GM19025 (cell line): ENCODE measurements around the gene MSX2.
"Not testable (repeated sequence)": the region's sequence is repeated elsewhere in the genome, so short reads cannot be mapped to it uniquely, and the experiment has no call there.

Source experiments
- ATAC-seq: cut with Tn5 transposase; IDR thresholded peaks from one replicate; pipeline ENCODE4 v1.9.1; 2021; ENCODE audit warnings: mild to moderate bottlenecking, low read depth, moderate library complexity; ENCODE audit not compliant: unreplicated experiment

MSX2 gene

DNA sequence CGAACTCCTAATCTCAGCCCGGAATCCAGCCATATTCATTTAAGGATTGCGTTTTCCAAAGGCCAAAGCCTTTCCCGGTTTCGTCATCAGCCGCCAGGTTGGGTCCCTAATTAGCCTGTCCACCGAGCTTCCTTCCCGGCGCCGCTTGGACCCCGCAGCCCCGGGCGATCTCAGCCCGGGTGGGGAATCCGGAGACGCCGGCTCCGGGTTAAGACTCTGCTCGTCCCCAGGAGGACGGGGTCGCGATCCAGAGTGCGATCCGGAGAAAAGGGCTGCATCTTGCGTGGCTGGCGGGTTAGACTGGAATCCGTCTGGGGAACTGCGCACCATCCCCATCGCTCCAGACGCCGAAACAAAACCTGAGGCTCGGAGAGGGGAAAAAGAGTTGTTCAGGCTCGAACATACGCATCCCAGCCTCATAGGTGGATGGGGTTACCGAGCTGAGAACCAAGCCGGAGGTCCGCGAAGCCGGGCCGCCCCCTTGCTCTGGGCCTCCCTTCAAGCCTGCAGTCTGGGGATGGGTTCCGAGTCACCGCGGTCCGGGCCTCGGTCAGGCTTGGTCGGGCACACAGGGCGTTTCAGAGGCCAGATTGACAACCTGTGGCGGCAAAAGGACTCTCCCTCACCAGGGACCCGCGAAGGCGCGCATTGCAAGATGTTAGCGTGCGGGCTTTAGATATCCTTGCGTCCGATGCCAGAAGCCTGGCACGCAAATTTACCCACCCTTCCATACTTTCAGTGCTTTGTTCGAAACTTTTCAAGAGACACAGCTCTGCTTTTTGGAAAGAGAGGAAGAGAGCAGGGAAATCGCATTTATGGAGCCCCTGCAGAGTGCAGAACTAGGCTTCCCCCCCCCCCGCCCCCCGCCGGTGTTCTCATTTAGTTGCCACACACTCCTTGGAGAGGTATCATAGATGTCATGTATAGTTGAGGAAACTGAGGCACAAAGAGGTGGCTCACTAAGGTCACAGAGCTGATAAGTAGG lies 7.9 kb downstream of the MSX2 start:
- ATAC-seq: no peak

DNA sequence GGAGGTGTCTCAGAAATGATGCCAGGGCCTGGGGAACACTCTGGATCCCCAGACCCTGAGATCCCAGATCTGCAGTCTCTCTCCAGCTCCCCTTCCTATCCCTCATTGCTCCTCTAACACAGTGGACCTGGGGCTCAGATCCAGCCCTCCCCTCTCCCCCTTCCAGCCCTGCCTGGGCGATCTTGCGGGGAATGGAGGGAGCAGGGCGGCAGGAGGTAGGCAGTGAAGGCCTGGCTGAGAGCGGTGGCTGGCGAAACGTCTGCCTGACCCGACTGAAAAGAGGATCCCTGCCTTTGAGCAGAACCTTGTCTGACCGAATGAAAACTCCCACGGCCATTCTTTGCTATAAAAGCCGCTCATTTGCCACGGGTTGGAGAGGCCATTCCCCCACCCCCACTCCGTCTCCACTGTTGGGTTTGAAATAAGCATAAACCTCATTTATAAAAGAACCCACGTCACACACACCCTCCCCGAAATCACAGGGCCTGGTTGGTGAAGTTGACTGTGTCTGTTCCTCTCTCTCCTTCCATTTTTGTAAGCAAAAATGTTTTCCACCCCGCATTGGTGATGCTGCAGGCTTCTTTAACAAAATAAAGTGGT lies 8.8 kb downstream of the MSX2 start:
- ATAC-seq: no peak

DNA sequence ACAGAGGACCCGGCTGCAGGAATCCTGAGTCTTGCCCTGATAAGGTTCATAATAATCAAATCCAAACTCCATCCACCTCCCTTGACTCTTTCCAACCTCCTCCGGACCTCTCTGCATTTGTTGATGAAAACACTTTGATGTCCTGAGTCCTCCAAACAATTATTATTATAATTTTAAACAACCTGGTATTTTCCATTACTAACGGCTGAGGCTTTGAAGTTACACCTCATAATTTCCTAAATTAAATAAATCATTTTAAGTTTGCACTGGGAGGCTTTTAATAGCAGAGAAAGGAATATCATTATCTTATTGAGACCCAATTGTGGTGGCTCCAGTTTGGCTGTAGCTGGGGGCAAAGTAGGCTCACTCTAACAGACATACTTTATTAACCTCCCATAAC lies 9.5 kb downstream of the MSX2 start:
- ATAC-seq: no peak

DNA sequence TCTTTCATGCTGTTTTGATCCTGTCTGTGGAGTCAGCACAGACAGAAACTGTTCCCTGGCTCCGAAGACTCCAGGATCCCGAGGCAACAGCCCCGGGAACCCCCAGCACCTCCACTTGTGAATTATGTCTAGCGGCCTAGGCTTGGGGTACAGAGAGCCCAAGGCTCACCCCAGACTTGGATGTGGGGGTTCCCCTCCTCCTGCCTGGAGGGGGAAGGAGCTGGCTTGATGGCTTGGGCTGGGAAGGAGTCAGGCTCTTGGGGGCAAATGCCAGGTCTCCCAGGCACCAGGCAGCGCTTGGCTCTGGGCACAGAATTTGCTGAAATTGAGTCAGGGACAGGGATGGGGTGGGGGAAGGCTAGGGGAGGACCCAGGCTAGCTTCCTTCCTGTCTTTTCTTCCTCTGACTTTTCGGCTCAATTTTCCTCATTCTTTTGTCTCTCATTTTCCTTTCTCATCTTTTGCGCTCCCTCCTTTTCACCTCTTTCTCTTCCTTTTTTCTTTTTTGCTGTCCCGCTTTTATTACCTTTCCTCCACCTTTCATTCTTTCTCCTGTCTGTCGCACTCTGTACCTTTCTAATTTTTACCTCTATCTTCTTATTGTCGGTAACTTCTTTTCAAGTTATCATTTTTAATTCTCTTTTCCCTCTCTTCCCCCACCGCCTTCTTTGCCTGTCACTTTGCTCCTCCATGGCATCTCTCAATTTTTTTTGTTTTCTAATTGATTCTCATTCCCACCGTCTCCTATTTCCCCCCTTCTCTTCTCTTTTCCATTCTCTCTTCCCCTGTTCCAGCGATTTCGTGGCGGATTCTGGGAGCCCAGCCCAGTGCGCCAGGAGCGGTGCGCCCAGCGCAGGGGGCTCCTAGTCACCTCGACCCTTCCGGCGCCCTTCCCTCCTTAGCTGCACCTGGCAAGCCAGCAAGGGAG lies 10.5 kb downstream of the MSX2 start:
- no peak for ATAC-seq

DNA sequence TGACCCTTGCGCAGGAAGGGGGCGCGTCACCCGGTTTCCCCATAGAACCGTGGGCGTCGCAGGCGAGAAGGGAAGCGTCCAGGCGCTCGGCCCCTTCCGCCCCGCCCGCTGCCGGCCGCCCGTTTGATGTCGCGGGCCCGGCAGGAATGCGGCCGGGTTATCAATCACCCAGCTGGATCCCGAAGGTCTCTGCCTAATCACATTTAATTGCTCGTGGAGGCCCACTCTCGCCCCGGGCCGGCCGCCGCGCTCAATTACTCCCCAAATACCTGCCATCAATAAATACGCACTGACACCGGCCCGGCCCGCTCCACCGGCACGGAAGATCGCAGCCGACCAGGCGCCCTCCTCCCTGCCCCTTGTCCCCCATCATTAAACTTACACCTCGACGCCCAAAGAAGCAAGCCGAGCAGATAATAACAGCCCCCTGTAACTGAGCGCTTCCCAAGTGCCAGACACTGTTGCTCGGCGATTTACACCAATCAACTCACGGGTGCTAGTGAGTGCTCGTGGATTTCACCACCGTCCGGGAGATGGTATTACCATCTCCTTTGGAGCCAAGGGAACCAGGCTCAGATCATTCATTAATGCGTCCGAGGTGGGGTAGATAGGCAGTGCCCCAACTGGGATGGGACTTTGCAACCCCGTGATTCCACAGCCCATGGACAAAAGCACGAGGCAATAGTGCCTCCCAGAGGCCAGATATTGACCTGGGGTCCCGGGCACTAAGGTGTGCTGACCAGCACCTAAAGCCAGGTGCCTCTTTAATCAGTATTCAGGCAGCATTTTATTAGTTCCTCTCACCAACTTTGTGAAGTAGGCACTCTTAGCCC lies 11.3 kb downstream of the MSX2 start:
- ATAC-seq: no peak

DNA sequence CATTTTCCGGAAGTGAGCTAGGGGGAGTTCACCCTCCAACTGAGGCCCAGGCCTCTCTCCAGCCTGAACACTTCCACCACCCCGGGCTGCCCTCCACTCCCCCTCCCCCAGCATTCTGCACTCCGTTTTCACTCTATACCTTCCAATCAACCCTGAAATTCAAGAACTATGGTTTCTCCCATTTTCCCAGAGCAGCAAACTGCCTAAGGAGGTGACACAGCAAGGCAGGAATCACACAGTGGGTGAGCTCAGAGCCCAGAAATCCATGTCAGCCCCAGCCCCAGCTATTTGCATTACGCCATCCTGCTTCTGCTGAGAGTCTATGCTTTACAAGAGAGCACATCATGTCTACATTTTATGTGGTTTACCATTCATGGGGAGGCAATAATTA lies 11.9 kb downstream of the MSX2 start:
- ATAC-seq: no peak

DNA sequence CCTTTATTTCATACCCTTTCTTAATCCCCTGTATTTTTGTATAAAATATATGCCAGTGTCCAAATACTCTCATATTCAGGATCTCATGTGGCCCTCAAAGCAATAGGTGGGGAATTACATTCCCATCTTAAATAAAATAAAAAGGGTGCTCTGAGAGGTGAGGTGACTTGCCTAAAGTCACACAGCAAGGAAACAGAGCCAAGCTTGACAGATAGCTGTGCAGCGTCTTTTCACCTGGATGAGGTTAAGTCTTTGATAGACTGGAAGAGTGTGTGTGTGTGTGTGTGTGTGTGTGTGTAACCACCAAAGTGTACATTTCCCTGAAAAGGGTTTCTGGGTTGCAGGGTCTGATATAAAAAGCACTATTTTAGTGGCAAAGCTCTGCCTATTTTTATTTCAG lies 12.4 kb downstream of the MSX2 start:
- ATAC-seq: no peak

DNA sequence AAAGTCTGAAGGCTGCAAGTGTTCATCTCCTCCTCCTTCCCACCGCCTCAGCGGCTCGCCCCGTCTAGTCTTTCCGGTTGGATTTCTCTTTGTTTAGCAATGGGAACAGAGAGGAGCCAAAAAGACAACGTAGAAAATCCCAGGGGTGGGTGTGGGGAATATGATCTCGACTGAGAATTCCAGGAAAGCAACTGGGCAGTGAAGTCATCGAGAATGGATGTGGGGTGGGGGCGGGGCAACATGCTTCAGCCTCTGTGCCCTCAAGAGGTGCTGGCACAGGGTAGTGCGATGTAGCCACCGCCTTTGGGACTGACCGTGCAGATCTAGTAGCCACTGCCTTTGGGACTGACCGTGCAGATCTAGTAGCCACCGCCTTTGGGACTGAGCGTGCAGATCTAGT lies 12.9 kb downstream of the MSX2 start:
- ATAC-seq: no peak

DNA sequence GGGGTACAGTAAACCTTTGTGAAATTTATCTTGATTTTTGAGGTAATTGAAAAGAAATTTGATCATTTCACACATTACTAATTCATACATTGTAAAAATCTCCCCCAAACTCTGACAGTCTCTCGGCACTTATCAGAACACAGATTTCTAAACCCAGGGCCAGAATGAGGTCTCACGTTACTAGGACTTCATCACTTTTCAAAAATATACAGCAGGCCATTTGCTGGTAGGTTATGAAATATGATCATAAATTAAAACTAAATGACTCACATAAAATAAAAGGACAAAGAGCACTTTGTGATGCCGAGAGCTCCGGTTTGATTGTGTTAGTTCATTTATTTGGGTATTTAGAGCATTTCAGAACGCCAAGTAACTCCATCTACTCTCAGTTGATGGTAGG lies 17.0 kb downstream of the MSX2 start:
- ATAC-seq: no peak

DNA sequence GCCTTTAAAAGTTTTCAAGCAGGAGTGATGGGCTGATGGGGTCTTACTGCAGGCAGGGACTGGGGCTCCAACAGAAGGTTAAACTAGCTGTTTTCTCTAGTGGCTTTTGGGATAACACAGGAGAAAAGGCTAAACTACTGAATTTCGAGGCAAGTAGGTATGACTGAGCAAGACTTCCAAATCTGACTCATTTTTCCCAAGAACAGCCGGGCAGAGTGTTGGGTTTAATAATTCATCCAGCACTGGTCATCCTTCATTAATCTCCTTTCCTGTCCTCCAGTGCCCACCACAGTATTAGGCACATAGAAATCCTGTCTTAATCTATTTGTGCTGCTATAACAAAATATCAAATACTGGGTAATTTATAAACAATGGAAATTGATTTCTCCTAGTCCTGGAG lies 20.5 kb downstream of the MSX2 start:
- ATAC-seq: no peak

DNA sequence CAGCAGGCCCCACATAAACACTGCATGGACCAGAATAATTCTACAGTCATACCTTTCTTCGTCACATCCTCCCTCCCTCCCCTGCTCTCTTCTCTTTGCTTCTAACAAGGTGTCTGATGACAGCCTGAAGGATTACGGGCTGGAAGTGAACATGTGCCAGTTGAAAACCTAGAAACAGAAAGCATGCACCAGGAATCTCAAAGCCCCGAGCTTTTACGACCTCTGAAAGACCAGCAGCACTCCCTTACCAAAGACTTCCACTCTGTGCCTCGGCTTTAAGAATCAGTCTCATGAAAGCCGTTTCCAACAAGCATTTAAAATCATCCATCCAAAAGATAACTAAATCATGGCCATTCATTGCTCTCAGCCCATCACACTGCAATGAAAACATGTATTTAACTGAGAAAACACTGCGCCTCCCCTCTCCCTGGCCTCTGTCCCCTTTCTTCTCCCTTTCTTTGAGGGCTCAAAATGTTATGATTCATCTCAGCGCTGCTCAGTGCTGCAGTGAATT lies 21.3 kb downstream of the MSX2 start:
- no peak for ATAC-seq

DNA sequence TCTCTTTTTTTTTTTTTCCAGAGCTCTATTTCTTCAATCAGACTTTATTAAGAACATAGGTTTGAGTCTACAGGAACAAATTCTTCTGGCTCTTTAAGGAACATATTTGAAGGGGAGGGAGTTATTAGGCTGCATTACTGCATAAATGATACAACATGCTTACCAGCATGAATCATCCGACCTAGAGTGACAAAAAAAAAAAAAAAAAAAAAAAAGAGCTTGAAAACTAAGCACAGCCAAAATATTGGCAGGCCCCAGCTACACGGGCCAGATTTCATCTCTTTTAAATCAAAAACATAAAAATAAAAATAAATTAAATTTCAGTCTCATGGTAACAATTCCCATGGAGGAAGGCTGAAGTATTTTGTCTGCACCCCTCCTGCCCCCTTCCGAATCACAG lies 26.3 kb downstream of the MSX2 start:
- no peak for ATAC-seq

DNA sequence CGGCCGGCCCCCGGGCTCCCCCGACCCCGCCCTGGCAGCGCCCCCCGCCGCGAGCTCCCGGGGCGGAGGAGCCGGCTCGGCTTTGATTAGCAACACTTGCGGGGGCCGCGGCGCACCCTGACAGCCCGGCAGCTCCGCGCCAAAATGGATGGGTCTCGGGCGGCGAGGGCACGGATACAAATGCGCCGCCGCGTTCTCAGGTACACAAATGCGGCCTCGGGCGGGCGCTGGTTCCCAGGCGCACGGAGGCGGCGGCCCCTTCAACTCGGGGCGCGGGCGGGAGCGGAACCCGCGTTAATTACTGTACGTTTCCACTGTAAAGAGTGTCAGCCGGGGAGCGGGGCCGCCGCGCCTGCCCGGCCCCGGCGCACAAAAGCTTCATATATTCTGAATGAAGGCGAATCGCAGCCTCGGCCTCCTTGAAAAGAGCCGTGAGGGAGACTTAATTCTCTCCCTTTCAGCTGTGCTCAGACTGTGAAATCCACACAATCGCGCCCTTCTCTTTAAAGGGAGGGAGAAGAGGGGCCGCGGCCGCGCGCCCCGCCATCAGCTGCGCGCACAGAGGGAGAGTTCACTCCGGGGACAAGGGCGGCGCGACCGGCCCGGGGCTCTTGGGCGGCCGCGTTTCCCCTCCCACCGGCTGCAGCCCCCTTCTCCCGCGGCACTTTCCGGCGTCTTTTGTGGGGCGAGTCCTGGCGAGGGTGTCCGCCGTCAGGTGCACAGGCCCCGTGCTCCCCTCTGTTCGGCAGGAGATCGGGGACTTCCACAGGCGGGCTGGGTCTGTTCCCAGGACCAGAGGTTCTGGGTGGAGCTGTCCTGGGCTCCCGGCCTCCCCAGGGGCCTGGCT lies 27.0 kb downstream of the MSX2 start:
- no peak for ATAC-seq

DNA sequence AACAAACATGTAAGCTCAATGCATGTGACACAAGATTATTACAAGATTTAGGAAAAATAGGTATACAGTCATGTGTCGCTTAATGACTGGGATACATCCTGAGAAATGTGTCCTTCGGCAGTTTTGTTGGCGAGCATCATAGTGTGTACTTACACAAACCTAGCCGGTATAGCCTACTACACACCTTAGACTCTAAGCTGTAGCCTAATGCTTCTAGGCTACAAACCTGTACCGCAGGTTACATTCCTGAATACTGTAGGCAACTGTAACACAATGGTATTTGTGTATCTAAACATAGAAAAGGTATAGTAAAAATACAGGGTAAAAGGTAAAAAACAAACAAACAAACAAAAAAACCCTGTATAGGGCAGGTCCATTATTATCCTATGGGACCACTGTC lies 27.7 kb downstream of the MSX2 start:
- no peak for ATAC-seq

DNA sequence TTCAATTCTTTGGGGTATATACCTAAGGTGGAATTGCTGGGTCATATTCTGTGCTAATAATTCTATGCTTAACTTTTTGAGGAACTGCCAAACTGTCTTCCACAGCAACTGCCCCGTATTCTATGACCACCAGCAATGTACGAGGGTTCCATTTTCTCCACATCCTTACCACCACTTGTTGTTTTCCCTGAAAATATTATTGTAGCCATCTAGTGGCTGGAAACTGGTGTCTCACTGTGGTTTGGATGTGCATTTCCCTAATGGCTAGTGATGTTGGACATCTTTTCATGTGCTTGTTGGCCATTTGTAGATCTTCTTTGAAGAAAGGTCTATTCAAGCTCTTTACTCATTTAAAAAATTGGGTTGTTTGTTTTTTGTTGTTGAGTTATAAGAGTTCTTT lies 30.7 kb downstream of the MSX2 start:
- ATAC-seq: no peak

DNA sequence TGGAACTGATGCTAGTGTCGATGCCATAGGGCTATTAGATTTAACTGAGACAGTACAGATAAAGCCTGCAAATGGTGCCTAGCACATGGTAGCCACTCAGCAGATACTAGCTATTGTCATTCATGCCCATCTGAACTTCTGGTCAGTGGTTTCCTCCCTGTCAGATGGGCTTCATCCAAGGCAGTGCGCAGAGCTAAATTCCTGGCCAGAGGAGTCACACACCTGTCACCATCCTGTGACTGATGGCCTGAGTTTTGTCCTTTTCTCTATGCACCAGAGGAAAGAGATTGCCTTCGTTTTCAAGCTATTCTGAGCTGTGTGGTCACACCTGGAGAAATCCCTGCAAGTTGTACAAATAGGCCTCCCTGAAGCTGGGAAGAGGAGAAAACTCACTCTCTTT lies 34.7 kb downstream of the MSX2 start:
- no peak for ATAC-seq

DNA sequence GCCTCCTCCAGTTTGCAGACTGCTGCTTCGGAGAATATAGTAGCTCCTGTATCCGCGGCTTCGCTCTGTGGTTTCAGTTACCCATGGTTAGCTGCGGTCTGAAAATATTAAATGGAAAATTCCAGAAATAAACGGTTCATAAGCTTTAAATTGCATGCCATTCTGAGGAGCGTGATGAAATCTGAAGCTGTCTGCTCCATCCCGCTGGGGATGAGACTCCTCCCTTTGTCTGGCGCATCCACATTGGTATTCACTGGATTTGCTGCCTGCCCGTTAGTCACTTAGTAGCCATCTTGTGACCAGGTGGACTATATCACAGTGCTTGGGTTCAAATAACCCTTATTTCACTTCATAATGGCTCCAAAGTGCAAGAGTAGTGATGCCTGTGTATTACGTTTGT lies 36.3 kb downstream of the MSX2 start:
- ATAC-seq: no peak

DNA sequence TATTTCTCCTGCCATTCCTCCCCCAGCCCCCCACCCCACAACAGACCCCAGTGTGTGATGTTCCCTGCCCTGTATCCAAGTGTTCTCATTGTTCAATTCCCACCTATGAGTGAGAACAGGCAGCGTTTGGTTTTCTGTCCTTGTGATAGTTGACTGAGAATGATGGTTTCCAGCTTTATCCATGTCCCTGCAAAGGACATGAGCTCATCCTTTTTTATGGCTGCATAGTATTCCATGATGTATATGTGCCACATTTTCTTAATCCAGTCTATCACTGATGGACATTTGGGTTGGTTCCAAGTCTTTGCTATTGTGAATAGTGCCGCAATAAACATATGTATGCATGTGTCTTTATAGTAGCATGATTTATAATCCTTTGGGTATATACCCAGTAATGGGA lies 37.0 kb downstream of the MSX2 start:
- ATAC-seq: not testable (repeated sequence)

DNA sequence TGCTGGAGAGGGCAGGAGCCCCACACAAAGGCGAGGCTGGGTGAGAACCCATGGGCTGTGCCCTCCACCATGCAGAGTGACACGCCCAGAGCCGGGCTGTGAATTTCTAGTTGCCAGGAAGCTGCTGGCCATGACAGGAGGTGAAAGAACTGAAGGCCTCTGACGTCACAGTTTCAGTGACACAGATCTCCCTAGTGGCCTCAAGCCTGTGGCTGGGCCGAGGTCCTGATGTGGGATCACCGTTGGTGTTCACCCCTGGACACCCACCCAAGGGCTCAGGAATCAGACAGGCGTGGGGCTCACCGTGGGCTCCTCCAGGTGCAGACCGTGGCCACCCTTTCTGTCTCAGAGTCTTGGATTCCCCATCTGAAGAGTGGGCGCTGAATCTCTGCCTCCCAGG lies 39.9 kb downstream of the MSX2 start:
- no peak for ATAC-seq
